ENCODE results near the gene RPS6KA2.

DNA sequence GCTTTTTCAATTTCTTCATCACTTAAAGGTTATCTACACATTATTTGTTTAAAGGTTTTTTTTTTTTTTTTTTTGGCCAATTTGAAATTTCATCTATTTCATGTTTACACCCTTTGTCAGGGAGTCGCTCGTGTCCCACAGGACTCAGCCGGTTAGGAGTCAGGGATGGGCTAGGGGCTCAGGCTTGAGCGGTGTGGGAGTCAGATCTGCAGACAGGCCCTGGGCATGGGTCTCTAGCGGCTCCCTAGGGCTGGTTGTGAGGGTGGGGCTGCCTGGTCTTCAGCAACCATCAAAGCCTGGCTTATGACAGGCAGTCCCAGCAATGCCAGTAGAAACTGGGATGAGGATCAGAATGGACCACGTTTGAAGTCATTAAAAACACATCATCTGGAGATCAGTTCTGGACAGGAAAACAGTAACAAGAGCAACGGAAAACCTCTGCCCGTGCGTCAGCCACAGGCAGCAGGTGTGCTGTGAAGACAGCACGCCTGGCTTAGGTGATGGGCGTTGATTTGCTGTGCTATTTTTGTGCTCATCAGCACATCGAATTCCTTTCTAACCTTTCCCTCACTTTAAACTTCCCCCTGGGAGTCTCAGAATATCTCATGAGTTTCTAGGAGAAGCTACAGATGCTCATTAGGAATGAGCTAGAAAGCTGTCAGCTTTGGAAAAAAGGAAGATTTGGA, 153.0 kb downstream of the RPS6KA2 start:
- TF ChIP-seq EZH2 (IDR thresholded peaks at IDR 0.05; ENCODE audit: insufficient read depth, poor library complexity, severe bottlenecking) (no peak), EZH2phosphoT487 (IDR thresholded peaks at IDR 0.05; ENCODE audit: insufficient read depth, low read depth) (no peak)

All from GM23248 (cell line).